Stomach (tissue), 9 donors: Measurements from ENCODE around the gene CCDC78. TPM values are rescaled to one million over a fixed set of nuclear protein-coding genes. Genes with fewer than 3 reads are reported as not detected.

Experiments used
- DNase-seq, 2 donors: peaks; one replicate each; pipeline versions ENCODE4 v3.0.0 to v3.0.0-alpha.2; 2013 to 2019
- H3K27ac ChIP-seq, 5 donors: fragments of 200-600 bp in 4 of 5; sonication (generic) in 4 of 5; one replicate each; pipeline ENCODE4 v1.5.1; 2013 to 2019; ENCODE audit warnings: mild to moderate bottlenecking in 1 of 5, moderate library complexity in 1 of 5
- H3K27me3 ChIP-seq, 3 donors: fragments of 200-600 bp; sonication (generic); one replicate each; pipeline ENCODE4 v1.5.1; 2017 to 2019; ENCODE audit warnings: mixed run types in 1 of 3
- H3K36me3 ChIP-seq, 4 donors: fragments of 200-600 bp; sonication (generic); 1 replicate in 3 of 4; 2 replicates in 1 of 4; pipeline ENCODE4 v1.5.1; 2016 to 2019
- H3K4me1 ChIP-seq, 4 donors: fragments of 200-600 bp; sonication (generic); one replicate each; pipeline ENCODE4 v1.5.1; 2016 to 2019
- H3K4me3 ChIP-seq, 4 donors: fragments of 200-600 bp; sonication (generic) in 3 of 4; one replicate each; pipeline ENCODE4 v1.5.1; 2016 to 2019; ENCODE audit warnings: mild to moderate bottlenecking in 1 of 4
- H3K9me3 ChIP-seq, 4 donors: fragments of 200-600 bp; sonication (generic); one replicate each; pipeline ENCODE4 v1.5.1; 2016 to 2019
- EP300 ChIP-seq: sonication (generic); formaldehyde crosslinking; IDR thresholded peaks from one replicate; pipeline ENCODE4 v1.6.1; 2017; ENCODE audit warnings: antibody characterized with exemption
- POLR2A ChIP-seq, 4 donors: fragments of 450-650 bp; IDR thresholded peaks; one replicate each; pipeline ENCODE4 v1.6.1; 2016; ENCODE audit warnings: antibody characterized with exemption in 4 of 4, control low read depth in 2 of 4, mild to moderate bottlenecking in 1 of 4, moderate library complexity in 1 of 4
- POLR2AphosphoS5 ChIP-seq, 3 donors: sonication (generic); formaldehyde crosslinking; IDR thresholded peaks; one replicate each; pipeline ENCODE4 v1.6.1; 2016; ENCODE audit warnings: antibody characterized with exemption in 3 of 3
- WGBS, 5 donors: extraction: QIAGEN DNeasy Blood & Tissue Kit in 3 of 5; methylation state at CpG; one replicate each; pipeline versions ENCODE4 v1.1.5 to v1.1.7; 2013 to 2018; 5-methylcytosine and 5-hydroxymethylcytosine counted together
- intact Hi-C: fragments of 100-400 bp; cut with DNase I; formaldehyde crosslinking; loops from one replicate; pipeline ENCODE4 v1.15.1; 2023; ENCODE audit warnings: low total_unique reads
- polyA plus RNA-seq, 3 donors: library from polyadenylated mRNA; stranded (reverse); fragments of 200-250 nt; gene quantifications; one replicate each; pipeline ENCODE4 v1.2.3, GENCODE V29; 2013
- total RNA-seq, 5 donors: library from RNA; depleted of rRNA; stranded (reverse); fragments of >200 nt; gene quantifications; one replicate each; pipeline versions ENCODE4 v1.1.0 to v1.2.3, GENCODE V29; 2014 to 2016
- TF ChIP-seq, protein P1 (sequence below), 7 experiments: fragments of 450-650 bp in 4 of 7; fragments of 200-600 bp in 3 of 7; sonication (generic) in 3 of 7; IDR thresholded peaks; one replicate each; pipeline ENCODE4 v1.5.1; 2016 to 2019; ENCODE audit warnings: antibody characterized with exemption in 7 of 7, control low read depth in 2 of 7, mild to moderate bottlenecking in 1 of 7
- donor health status: healthy with polysubstance abuse.
- donor health status: Bipolar disorder and iron deficiency.
- donor health status: healthy.

CCDC78 gene
- total and polyA plus RNA-seq, 8 donors = 1.3 to 14.3 (median 1.5) TPM; not detected in 4

DNA sequence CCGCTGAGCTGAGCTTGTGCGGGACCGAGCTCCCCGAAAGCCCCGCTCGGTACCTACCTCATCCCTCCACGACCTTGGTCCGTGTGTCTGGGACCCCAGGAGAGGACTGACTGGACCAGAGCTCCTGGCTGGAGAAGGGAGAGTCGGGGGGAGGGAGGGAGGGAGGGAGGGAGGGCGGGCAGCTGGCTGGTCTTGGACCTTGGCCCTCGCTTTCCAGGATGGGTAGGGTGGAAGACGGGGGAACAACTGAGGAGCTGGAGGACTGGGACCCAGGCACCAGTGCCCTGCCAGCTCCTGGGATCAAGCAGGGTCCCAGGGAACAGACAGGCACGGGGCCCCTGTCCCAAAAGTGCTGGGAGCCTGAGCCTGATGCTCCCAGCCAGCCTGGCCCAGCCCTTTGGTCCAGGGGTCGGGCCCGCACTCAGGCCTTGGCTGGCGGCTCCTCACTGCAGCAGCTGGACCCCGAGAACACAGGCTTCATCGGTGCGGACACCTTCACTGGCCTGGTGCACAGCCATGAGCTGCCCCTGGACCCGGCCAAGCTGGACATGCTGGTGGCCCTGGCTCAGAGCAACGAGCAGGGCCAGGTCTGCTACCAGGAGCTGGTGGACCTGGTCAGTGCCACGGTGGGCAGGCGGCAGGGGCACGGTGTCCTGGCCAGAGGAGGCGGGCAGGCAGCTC is 50.2 kb downstream of the CCDC78 start:
- intact Hi-C loops = no loop called here
- Histone ChIP-seq H3K9me3 (no peaks in the 10 kb centered on the region), H3K27me3 (peaks cover 0 to 18% (median 0%) of the 10 kb centered on the region in 3 donors), H3K36me3 (peaks cover 29 to 34% (median 33%) of the 10 kb centered on the region in 4 donors), H3K4me1 (peaks cover 25 to 55% (median 52%) of the 10 kb centered on the region in 4 donors), H3K27ac (peak overlapping the region in 2 of 5 donors; percentile 25 to 67), H3K4me3 (peak overlapping the region; percentile 36 to 45 (median 38))
- peak in 1 of 2 donors; percentile 51 for DNase-seq
- WGBS, 5 donors = 34 to 47% (median 41%) methylated on average over 17 to 25 of the region's 25 CpGs
- no peak for TF ChIP-seq POLR2A (IDR thresholded peaks at IDR 0.05)
- TF ChIP-seq, protein P1, sequence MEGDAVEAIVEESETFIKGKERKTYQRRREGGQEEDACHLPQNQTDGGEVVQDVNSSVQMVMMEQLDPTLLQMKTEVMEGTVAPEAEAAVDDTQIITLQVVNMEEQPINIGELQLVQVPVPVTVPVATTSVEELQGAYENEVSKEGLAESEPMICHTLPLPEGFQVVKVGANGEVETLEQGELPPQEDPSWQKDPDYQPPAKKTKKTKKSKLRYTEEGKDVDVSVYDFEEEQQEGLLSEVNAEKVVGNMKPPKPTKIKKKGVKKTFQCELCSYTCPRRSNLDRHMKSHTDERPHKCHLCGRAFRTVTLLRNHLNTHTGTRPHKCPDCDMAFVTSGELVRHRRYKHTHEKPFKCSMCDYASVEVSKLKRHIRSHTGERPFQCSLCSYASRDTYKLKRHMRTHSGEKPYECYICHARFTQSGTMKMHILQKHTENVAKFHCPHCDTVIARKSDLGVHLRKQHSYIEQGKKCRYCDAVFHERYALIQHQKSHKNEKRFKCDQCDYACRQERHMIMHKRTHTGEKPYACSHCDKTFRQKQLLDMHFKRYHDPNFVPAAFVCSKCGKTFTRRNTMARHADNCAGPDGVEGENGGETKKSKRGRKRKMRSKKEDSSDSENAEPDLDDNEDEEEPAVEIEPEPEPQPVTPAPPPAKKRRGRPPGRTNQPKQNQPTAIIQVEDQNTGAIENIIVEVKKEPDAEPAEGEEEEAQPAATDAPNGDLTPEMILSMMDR (IDR thresholded peaks at IDR 0.05) = no peak

DNA sequence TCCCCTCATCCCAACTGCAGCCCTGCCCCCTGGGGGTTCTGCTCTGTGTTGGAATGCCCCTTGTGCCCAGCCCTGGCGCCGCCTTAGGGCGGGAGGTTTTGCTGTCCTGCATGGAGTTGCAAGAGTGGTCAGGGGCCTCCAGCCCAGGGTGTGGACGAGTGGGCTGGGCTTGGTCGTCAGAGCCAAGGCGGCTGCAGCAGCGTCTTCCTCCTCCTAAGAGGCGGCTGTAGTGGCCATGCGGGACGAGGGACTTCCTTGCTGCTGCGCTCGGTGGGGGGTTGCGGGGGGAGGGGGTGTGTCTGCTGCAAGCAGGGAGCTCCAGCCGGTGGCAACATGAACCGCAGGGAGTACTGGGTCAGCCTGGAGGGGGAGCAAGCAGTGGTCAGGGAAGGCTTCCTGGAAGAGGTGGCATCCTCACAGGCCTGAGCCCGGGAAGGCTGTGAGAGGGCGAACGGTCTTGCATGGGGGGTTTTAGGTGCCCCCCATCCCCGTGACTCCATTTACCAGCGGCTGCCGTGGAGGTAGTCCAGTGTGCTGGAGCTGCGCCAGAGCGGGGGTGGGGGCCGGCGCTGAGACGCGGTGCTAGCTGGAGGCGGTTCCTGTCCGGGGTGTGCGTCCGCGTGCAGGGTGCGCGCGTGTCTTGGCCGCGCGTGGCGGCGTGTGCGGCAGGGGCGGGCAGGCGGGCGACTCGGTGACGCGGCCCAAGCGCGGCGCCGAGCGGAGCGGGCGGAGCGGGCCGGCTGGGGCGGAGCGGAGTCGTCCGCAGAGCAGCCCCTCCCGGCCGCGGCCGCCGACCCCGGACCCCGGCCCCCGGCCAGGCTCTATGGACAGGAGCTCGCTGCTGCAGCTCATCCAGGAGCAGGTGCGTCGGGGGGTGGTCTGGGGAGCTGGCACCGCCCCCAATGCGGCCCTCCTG is 51.0 kb downstream of the CCDC78 start, which contains the start of gene RHBDL1:
TSS of gene RHBDL1 (plus strand) at position 704 of the 916 bp plus-strand sequence. CDS start at position 824, 120 bp downstream.
- DNase-seq = peak in 1 of 2 donors; percentile 76
- peak within 1 kb of the TSS in 2 of 5 donors; percentile 25 to 67 for H3K27ac ChIP-seq
- intact Hi-C loops = no loop called here

DNA sequence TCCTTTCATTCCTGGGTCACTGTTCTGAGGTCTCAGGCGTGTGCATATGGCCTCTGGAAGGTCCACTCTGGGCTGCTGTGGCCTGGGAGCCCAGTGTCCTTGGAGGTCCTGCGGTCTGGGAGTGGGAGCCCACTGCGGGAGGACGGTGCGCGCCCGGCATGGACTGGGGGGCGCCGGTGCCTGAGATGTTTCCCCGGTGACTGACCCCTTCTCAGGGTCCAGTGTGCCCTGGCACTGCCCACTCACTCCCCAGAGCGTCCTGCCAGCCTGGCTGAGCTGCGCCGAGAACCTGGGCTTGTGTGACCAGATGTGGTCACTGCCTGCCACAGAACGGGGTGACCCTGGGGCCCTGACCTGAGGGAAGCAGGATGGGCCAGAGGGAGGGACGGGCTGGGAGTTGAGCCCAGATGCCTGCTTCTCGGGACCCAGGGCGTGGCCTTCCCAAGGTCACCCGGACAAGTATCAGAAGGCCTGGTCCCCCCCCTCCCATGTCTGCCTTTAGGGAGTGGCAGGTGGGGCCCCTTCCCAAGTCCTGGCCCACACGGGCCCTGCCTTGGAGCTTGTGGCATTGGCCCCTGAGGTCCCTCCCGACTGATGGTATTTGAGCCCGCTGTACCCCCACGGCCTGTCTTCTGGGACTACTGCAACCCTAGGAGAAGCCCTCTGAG is 51.9 kb downstream of the CCDC78 start:
- peaks cover 0 to 18% (median 0%) of the 10 kb centered on the region in 3 donors for H3K27me3 ChIP-seq
- 68 to 80% (median 73%) methylated on average over 22 of the region's 22 CpGs for WGBS, 5 donors
- no peak for TF ChIP-seq POLR2A (IDR thresholded peaks at IDR 0.05)
- TF ChIP-seq, protein P1 (IDR thresholded peaks at IDR 0.05) = no peak
- no peak for TF ChIP-seq POLR2AphosphoS5 (IDR thresholded peaks at IDR 0.05)
- no peak for TF ChIP-seq EP300
- H3K9me3 ChIP-seq = no peaks in the 10 kb centered on the region
- H3K4me1 ChIP-seq = peaks cover 24 to 56% (median 49%) of the 10 kb centered on the region in 4 donors
- H3K27ac ChIP-seq = no peak overlapping the region
- no peak for DNase-seq
- H3K36me3 ChIP-seq = peaks cover 44 to 51% (median 50%) of the 10 kb centered on the region in 4 donors
- peak overlapping the region in 1 of 4 donors; percentile 45 for H3K4me3 ChIP-seq
- intact Hi-C loops = no loop called here

More for the DNA sequence above, 51.0 kb downstream of the CCDC78 start, which contains the start of gene RHBDL1:
- Histone ChIP-seq H3K27me3 (peaks cover 0 to 18% (median 0%) of the 10 kb centered on the region in 3 donors), H3K36me3 (peaks cover 37 to 42% (median 41%) of the 10 kb centered on the region in 4 donors), H3K9me3 (no peaks in the 10 kb centered on the region), H3K4me3 (peak within 1 kb of the TSS; percentile 36 to 45 (median 38)), H3K4me1 (peaks cover 22 to 50% (median 47%) of the 10 kb centered on the region in 4 donors)
- WGBS, 5 donors = 3 to 11% (median 6%) methylated on average over 25 to 73 of the region's 73 CpGs
- TF ChIP-seq, protein P1 (IDR thresholded peaks at IDR 0.05) = no peak
- no peak for TF ChIP-seq EP300
- no peak for TF ChIP-seq POLR2AphosphoS5 (IDR thresholded peaks at IDR 0.05)
- no peak for TF ChIP-seq POLR2A (IDR thresholded peaks at IDR 0.05)
